Sigmoid colon (tissue), 4 donors: ENCODE data around the gene CRACR2B.

Experiments used
- CTCF ChIP-seq, 4 experiments: fragments of 450-650 bp in 3 of 4; fragments of 200-600 bp in 1 of 4; IDR thresholded peaks; one replicate each; pipeline ENCODE4 v1.5.1; 2016 to 2019; ENCODE audit warnings: antibody characterized with exemption in 4 of 4, mild to moderate bottlenecking in 3 of 4, moderate library complexity in 2 of 4
- EP300 ChIP-seq, 4 donors: sonication (generic); formaldehyde crosslinking; IDR thresholded peaks; one replicate each; pipeline ENCODE4 v1.6.1; 2017; ENCODE audit warnings: antibody characterized with exemption in 4 of 4
- POLR2A ChIP-seq, 2 donors: fragments of 450-650 bp; IDR thresholded peaks; one replicate each; pipeline ENCODE4 v1.6.1; 2016; ENCODE audit warnings: antibody characterized with exemption in 2 of 2, mild to moderate bottlenecking in 2 of 2, moderate library complexity in 2 of 2

- TF ChIP-seq CTCF (IDR thresholded peaks at IDR 0.05) = no peak
- TF ChIP-seq EP300 (IDR thresholded peaks at IDR 0.05) = no peak
- TF ChIP-seq POLR2A (IDR thresholded peaks at IDR 0.05) = no peak
These were observed 922 bp downstream of the CRACR2B start for GRCh38 chr11:828506-829175.
